CD14-positive monocyte (primary cell): ENCODE data around the gene NCKAP1. TPM values are rescaled to one million over a fixed set of nuclear protein-coding genes. Genes with fewer than 3 reads are reported as not detected.

Source experiments
- DNase-seq, 3 donors: peaks; one replicate each; pipeline ENCODE4 v3.0.0-alpha.2; 2011 to 2022
- H2AFZ ChIP-seq: 2 replicates; pipeline ENCODE4 v1.6.0; 2012; ENCODE audit warnings: mild to moderate bottlenecking, low read depth, low read length, inconsistent platforms; ENCODE audit not compliant: insufficient read depth, poor library complexity, severe bottlenecking
- H3K27ac ChIP-seq, 2 donors: 1 replicate in 1 of 2; 2 replicates in 1 of 2; pipeline ENCODE4 v1.5.1; 2012 to 2013; ENCODE audit warnings: low read length in 2 of 2, control low read depth in 1 of 2, inconsistent platforms in 1 of 2, low read depth in 1 of 2, mild to moderate bottlenecking in 1 of 2
- H3K27me3 ChIP-seq, 2 donors: one replicate each; pipeline versions ENCODE4 v1.6.0 to v1.6.1; 2011 to 2013; ENCODE audit warnings: low read length in 2 of 2; ENCODE audit not compliant: control insufficient read depth in 2 of 2, insufficient read depth in 2 of 2
- H3K36me3 ChIP-seq, 2 donors: replicated peaks in 1 of 2; 1 replicate in 1 of 2; 2 replicates in 1 of 2; pipeline versions ENCODE4 v1.5.1 to v1.6.1; 2012 to 2013; ENCODE audit warnings: low read length in 2 of 2, control low read depth in 1 of 2, inconsistent platforms in 1 of 2, mild to moderate bottlenecking in 1 of 2; ENCODE audit not compliant: insufficient read depth in 2 of 2, control insufficient read depth in 1 of 2
- H3K4me1 ChIP-seq, 2 donors: 1 replicate in 1 of 2; 2 replicates in 1 of 2; pipeline versions ENCODE4 v1.5.1 to v1.6.1; 2012 to 2013; ENCODE audit warnings: low read length in 2 of 2, control low read depth in 1 of 2, inconsistent platforms in 1 of 2, mild to moderate bottlenecking in 1 of 2, moderate library complexity in 1 of 2; ENCODE audit not compliant: insufficient read depth in 2 of 2, control insufficient read depth in 1 of 2
- H3K4me2 ChIP-seq: replicated peaks from 2 replicates; pipeline ENCODE3; 2012; ENCODE audit warnings: low read length, moderate library complexity, mild to moderate bottlenecking; ENCODE audit not compliant: poor library complexity, severe bottlenecking; ENCODE audit errors: extremely low read depth
- H3K4me3 ChIP-seq, 3 experiments: fragments of 200-600 bp in 1 of 3; sonication (generic) in 1 of 3; replicated peaks in 1 of 3; 1 replicate in 2 of 3; 2 replicates in 1 of 3; pipeline ENCODE4 v1.5.1; 2011 to 2013; ENCODE audit warnings: low read length in 3 of 3, mild to moderate bottlenecking in 3 of 3, control low read depth in 2 of 3, low read depth in 2 of 3, inconsistent platforms in 1 of 3, moderate library complexity in 1 of 3
- H3K79me2 ChIP-seq: 2 replicates; pipeline ENCODE4 v1.6.0; 2012; ENCODE audit warnings: mild to moderate bottlenecking, control low read depth, inconsistent platforms, low read length, moderate library complexity; ENCODE audit not compliant: insufficient read depth
- H3K9ac ChIP-seq: 2 replicates; pipeline ENCODE4 v1.6.0; 2017; ENCODE audit warnings: low read length, mild to moderate bottlenecking; ENCODE audit not compliant: insufficient read depth, poor library complexity, severe bottlenecking
- H3K9me3 ChIP-seq, 2 donors: replicated peaks in 1 of 2; 1 replicate in 1 of 2; 2 replicates in 1 of 2; pipeline versions ENCODE4 v1.5.1 to v1.6.1; 2012 to 2013; ENCODE audit warnings: low read length in 2 of 2, control low read depth in 1 of 2; ENCODE audit not compliant: control insufficient read depth in 1 of 2, insufficient read depth in 1 of 2
- H4K20me1 ChIP-seq: 2 replicates; pipeline ENCODE4 v1.6.0; 2012; ENCODE audit warnings: mild to moderate bottlenecking, low read length, control low read depth, moderate library complexity; ENCODE audit not compliant: insufficient read depth
- H3K27ac Mint-ChIP-seq, 7 donors: one replicate each; pipeline ENCODE4 v1.8.0; 2020; ENCODE audit warnings: mild to moderate bottlenecking in 7 of 7, mixed read lengths in 7 of 7, moderate library complexity in 6 of 7, inconsistent platforms in 2 of 7
- H3K27me3 Mint-ChIP-seq, 3 donors: one replicate each; pipeline ENCODE4 v1.8.0; 2021 to 2022; ENCODE audit warnings: low read depth in 3 of 3, mild to moderate bottlenecking in 3 of 3, mixed read lengths in 3 of 3, moderate library complexity in 3 of 3, inconsistent platforms in 1 of 3
- H3K36me3 Mint-ChIP-seq, 2 donors: one replicate each; pipeline ENCODE4 v1.8.0; 2020; ENCODE audit warnings: mixed read lengths in 2 of 2, inconsistent platforms in 1 of 2, mild to moderate bottlenecking in 1 of 2
- H3K4me1 Mint-ChIP-seq: one replicate; pipeline ENCODE4 v1.8.0; 2020; ENCODE audit warnings: mild to moderate bottlenecking, mixed read lengths
- H3K4me3 Mint-ChIP-seq, 2 donors: one replicate each; pipeline ENCODE4 v1.8.0; 2020; ENCODE audit warnings: mild to moderate bottlenecking in 2 of 2, mixed read lengths in 2 of 2, moderate library complexity in 1 of 2
- H3K9me3 Mint-ChIP-seq, 7 donors: one replicate each; pipeline ENCODE4 v1.8.0; 2020 to 2022; ENCODE audit warnings: mixed read lengths in 7 of 7, mild to moderate bottlenecking in 6 of 7, moderate library complexity in 6 of 7, inconsistent platforms in 2 of 7
- CTCF ChIP-seq: fragments of 200-600 bp; IDR thresholded peaks from one replicate; pipeline ENCODE4 v1.8.0; 2022; ENCODE audit warnings: antibody characterized with exemption, mild to moderate bottlenecking
- WGBS: methylation state at CpG from one replicate; pipeline ENCODE4 v1.1.5; 2013; ENCODE audit warnings: missing lambda C conversion rate; ENCODE audit not compliant: insufficient coverage; 5-methylcytosine and 5-hydroxymethylcytosine counted together
- intact Hi-C, 2 donors: fragments of 100-400 bp; cut with micrococcal nuclease; formaldehyde crosslinking; loops; one replicate each; pipeline versions ENCODE4 v1.15.0 to v1.15.1; 2023
- polyA plus RNA-seq, 3 donors: library from polyadenylated mRNA; depleted of rRNA in 1 of 3; unstranded in 2 of 3; stranded (reverse) in 1 of 3; fragments of 300-500 nt in 2 of 3; fragments of >200 nt in 1 of 3; fragmentation: Illumina TruSeq in 2 of 3; gene quantifications; 1 replicate in 2 of 3; 2 replicates in 1 of 3; pipeline ENCODE4 v1.2.3, GENCODE V29; 2012 to 2021

The NCKAP1 gene
- polyA plus RNA-seq, 3 donors: 0.01 TPM; not detected in 2

DNA sequence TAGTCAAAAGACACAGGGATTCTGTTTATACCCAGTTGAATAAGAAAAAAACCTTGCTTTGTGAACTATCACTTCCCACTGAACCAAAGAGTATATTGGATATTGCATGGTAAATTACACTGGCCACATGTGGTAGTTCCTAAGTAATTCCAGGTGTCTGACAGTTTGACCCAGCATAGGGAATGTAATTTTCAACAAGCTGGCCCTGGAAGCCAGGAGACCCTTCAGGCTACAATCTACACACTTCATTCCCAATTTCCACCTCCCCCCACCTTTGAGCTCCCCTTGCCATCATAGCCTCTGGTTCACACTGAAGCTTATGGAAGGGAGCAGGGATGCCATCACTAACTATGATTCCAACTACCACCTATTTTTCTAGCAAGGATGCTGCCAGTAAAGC, 174.6 kb downstream of the NCKAP1 start:
- Histone ChIP-seq H3K79me2 (no peaks in the 10 kb centered on the region), H3K9ac (no peak overlapping the region), H4K20me1 (no peaks in the 10 kb centered on the region), H3K9me3 (peaks cover 0 to 17% of the 10 kb centered on the region in 2 donors), H2AFZ (no peak overlapping the region), H3K4me3 (no peak overlapping the region), H3K36me3 (no peaks in the 10 kb centered on the region), H3K27me3 (peaks cover 42 to 44% of the 10 kb centered on the region in 2 donors), H3K27ac (no peak overlapping the region), H3K4me1 (no peaks in the 10 kb centered on the region), H3K4me2 (no peak overlapping the region)
- Mint-ChIP-seq H3K4me1 (peaks cover 6% of the 10 kb centered on the region), H3K27me3 (peaks cover 42 to 47% (median 46%) of the 10 kb centered on the region in 3 donors), H3K9me3 (peaks cover 0 to 14% (median 3%) of the 10 kb centered on the region in 7 donors), H3K27ac (no peak overlapping the region), H3K36me3 (peaks cover 0 to 2% of the 10 kb centered on the region in 2 donors), H3K4me3 (no peak overlapping the region)
- DNase-seq: no peak
- intact Hi-C loops: no loop called here
- TF ChIP-seq CTCF: no peak

DNA sequence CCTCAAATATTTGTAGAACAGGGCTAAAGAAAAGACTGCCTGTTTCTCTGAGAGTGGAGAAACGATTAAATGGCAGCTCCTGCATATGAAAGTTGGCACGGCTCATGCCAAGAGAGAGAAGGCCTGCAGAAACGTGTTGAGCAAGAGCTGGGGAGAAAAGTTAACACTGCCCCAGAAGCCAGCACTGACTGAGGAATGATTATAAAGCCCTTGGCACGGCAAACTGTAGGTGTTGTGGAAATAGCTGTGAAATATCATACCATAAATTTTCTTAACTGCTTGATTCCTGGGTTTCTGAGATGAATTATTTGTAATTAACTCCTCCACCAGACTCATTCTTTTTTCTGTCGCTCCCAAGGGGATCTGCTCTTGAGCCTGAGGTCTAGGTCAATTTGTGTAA, 176.2 kb downstream of the NCKAP1 start:
- Histone ChIP-seq H3K9ac (no peak overlapping the region), H2AFZ (no peak overlapping the region), H3K4me1 (no peaks in the 10 kb centered on the region), H3K36me3 (no peaks in the 10 kb centered on the region), H3K27ac (no peak overlapping the region), H3K79me2 (no peaks in the 10 kb centered on the region), H3K9me3 (peaks cover 3 to 13% of the 10 kb centered on the region in 2 donors), H4K20me1 (no peaks in the 10 kb centered on the region), H3K27me3 (peaks cover 30% of the 10 kb centered on the region in 2 donors), H3K4me2 (no peak overlapping the region), H3K4me3 (no peak overlapping the region)
- TF ChIP-seq CTCF: no peak
- Mint-ChIP-seq H3K4me1 (peaks cover 6% of the 10 kb centered on the region), H3K9me3 (peaks cover 0 to 13% (median 5%) of the 10 kb centered on the region in 7 donors), H3K27me3 (peaks cover 30 to 33% (median 32%) of the 10 kb centered on the region in 3 donors), H3K27ac (no peak overlapping the region), H3K36me3 (peaks cover 0 to 2% of the 10 kb centered on the region in 2 donors), H3K4me3 (no peak overlapping the region)
- DNase-seq: no peak
- intact Hi-C loops: no loop called here
- WGBS: 92% methylated on average over 2 of the region's 5 CpGs
